Left lung (tissue), 10 donors: ENCODE measurements around the gene CHST4. TPM values are rescaled to one million over a fixed set of nuclear protein-coding genes. Genes with fewer than 3 reads are reported as not detected.
A peak's percentile ranks its signal among the peaks of the same experiment; 100 is the strongest.
"Not testable (repeated sequence)": the region's sequence is repeated elsewhere in the genome, so short reads cannot be mapped to it uniquely, and the experiment has no call there.

Experiments used
- ATAC-seq: fragments of 200-7000 bp; cut with Tn5 transposase; one replicate; pipeline ENCODE4 v1.9.1; 2020; ENCODE audit warnings: moderate library complexity
- DNase-seq, 4 donors: peaks; one replicate each; pipeline ENCODE4 v3.0.0-alpha.2; 2013 to 2020
- H3K27ac ChIP-seq, 2 donors: fragments of 200-600 bp; sonication (generic) in 1 of 2; one replicate each; pipeline versions ENCODE4 v1.5.0 to v1.8.0; 2020 to 2021
- H3K27me3 ChIP-seq, 2 donors: fragments of 200-600 bp; sonication (generic) in 1 of 2; one replicate each; pipeline versions ENCODE4 v1.5.0 to v1.8.0; 2020 to 2021
- H3K36me3 ChIP-seq, 2 donors: fragments of 200-600 bp; sonication (generic) in 1 of 2; one replicate each; pipeline versions ENCODE4 v1.5.0 to v1.8.0; 2020 to 2021
- H3K4me1 ChIP-seq, 2 donors: fragments of 200-600 bp; one replicate each; pipeline ENCODE4 v1.8.0; 2021
- H3K4me3 ChIP-seq, 2 donors: fragments of 200-600 bp; sonication (generic) in 1 of 2; one replicate each; pipeline versions ENCODE4 v1.5.0 to v1.8.0; 2020 to 2021; ENCODE audit warnings: mild to moderate bottlenecking in 1 of 2
- H3K9me3 ChIP-seq, 2 donors: fragments of 200-600 bp; sonication (generic) in 1 of 2; one replicate each; pipeline versions ENCODE4 v1.5.0 to v1.8.0; 2020 to 2021
- CTCF ChIP-seq, 2 donors: fragments of 200-600 bp; sonication (generic) in 1 of 2; IDR thresholded peaks; one replicate each; pipeline versions ENCODE4 v1.5.0 to v1.8.0; 2021; ENCODE audit warnings: antibody characterized with exemption in 2 of 2
- intact Hi-C, 2 donors: fragments of 100-400 bp; cut with DNase I; formaldehyde crosslinking; loops; one replicate each; pipeline versions ENCODE4 v1.11.2 to v1.14.2; 2022
- polyA plus RNA-seq, 6 donors: library from polyadenylated mRNA; unstranded; fragments of 120-200 nt; gene quantifications; one replicate each; pipeline ENCODE4 v1.2.1, GENCODE V29; 2013; ENCODE audit not compliant: insufficient read length in 6 of 6
- total RNA-seq, 2 donors: library from RNA; stranded (reverse); fragmentation: NEBNext Ultra II Directional; extraction: Animal tissue kit (Norgen Biotek cat#: 25700); gene quantifications; one replicate each; pipeline ENCODE4 v1.2.1, GENCODE V29; 2021
- donor health status: DM: no; HTN: yes; CAD: no.
- donor health status: DM: no; HTN: no; CAD: no.

CHST4 gene
- total and polyA plus RNA-seq, 8 donors = 0.07 to 0.26 (median 0.12) TPM; not detected in 3

DNA sequence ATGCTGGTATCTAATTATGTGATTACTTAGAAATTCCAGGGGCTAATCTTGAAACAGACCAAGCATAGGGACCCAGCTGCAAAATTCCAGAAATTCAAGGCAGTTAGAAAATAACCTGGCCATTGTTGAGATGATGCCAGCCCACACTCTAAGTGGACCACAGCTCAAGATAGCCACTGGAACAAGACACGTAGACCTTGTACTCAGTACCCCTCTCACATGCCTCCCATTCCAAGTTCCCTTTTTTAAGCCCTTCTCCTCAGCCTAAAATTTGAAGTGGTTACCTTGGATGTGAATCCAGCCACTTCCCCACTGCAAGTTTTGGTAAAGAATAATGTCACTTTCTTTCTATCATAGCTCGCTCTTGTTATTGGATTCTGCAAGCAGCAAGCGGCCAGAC, 33.0 kb upstream of the CHST4 start:
- Histone ChIP-seq H3K36me3 (no peaks in the 10 kb centered on the region), H3K9me3 (no peaks in the 10 kb centered on the region), H3K4me3 (no peak overlapping the region), H3K27ac (no peak overlapping the region), H3K27me3 (no peaks in the 10 kb centered on the region), H3K4me1 (no peaks in the 10 kb centered on the region)
- no peak for DNase-seq
- ATAC-seq = no peak
- TF ChIP-seq CTCF (IDR thresholded peaks at IDR 0.05) = no peak
- intact Hi-C loops = no loop called here

GRCh38 chr16:71498031-71498430, 28.2 kb upstream of the CHST4 start:
- ATAC-seq = no peak
- no peak for DNase-seq
- no peak for TF ChIP-seq CTCF (IDR thresholded peaks at IDR 0.05)
- Histone ChIP-seq H3K4me3 (no peak overlapping the region), H3K4me1 (no peaks in the 10 kb centered on the region), H3K27ac (no peak overlapping the region), H3K36me3 (no peaks in the 10 kb centered on the region), H3K27me3 (no peaks in the 10 kb centered on the region), H3K9me3 (no peaks in the 10 kb centered on the region)
- intact Hi-C loops = no loop called here

DNA sequence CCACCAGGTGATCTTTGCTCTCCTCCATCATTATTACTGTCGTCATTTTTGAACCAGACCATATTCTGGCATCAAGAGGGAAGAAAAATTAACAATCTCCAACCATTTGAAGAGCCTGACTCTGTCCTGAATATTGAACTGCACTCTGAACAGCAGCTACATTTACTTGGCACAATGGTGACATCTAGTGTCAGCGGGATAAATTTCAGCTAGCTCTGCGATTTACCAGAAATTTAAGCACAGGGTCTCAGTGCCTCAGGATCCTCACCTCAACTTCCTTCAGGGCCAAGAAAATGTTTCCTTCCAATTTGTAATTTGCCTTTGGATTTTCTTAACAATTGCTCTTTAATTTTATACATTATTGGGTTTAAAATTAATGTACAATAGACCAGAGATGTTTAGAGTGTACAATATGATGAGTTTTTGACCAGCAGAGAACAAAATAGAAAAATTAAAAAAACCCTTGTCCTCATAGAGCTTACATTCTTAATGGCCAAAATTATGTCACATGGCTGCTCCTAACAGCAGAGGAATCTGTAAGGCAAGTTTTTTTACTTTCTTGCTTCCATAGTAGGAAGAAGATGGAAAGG, 26.4 kb upstream of the CHST4 start:
- peak in 2 of 4 donors; percentile 36 to 58 for DNase-seq

DNA sequence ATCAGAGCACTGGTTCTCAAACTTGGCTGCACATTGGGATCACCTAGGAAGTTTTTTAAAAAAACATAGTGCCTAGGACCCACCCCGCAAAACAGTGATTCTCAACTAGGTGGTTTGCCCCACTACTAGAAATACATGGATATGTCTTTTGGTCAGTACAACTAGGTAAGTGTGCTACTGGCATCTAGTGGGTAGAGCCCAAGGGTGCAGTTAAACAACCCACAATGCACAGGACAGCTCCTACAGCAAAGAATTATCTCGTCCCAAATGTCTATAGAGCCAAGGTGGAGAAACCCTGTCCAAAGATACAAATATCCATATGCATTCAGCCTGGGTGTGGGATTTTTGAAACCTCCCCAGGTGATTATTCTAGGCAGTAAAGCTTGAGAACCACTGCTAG, 25.3 kb upstream of the CHST4 start:
- H3K4me3 ChIP-seq = no peak overlapping the region
- no peaks in the 10 kb centered on the region for H3K9me3 ChIP-seq
- TF ChIP-seq CTCF (IDR thresholded peaks at IDR 0.05) = no peak
- no peak for ATAC-seq
- no peaks in the 10 kb centered on the region for H3K4me1 ChIP-seq
- no peaks in the 10 kb centered on the region for H3K36me3 ChIP-seq
- no peak for DNase-seq
- intact Hi-C loops = loop anchor here in 1 of 2 donors (5.0 kb wide), 1 partner anchor 84 kb away; no protein-coding TSS in a partner anchor
- no peaks in the 10 kb centered on the region for H3K27me3 ChIP-seq
- H3K27ac ChIP-seq = no peak overlapping the region

More for the DNA sequence above, 26.4 kb upstream of the CHST4 start:
- TF ChIP-seq CTCF (IDR thresholded peaks at IDR 0.05) = peak; percentile 49 to 57
- H3K4me1 ChIP-seq = no peaks in the 10 kb centered on the region
- no peaks in the 10 kb centered on the region for H3K9me3 ChIP-seq
- peak; percentile 82 for ATAC-seq
- no peaks in the 10 kb centered on the region for H3K27me3 ChIP-seq
- intact Hi-C loops = loop anchor here in 1 of 2 donors (5.0 kb wide), 1 partner anchor 83 kb away; no protein-coding TSS in a partner anchor
- H3K27ac ChIP-seq = no peak overlapping the region
- H3K36me3 ChIP-seq = no peaks in the 10 kb centered on the region
- H3K4me3 ChIP-seq = no peak overlapping the region

GRCh38 chr16:71501547-71501946, 24.7 kb upstream of the CHST4 start:
- DNase-seq = no peak
- no peak for TF ChIP-seq CTCF (IDR thresholded peaks at IDR 0.05)
- H3K4me3 ChIP-seq = no peak overlapping the region
- ATAC-seq = no peak
- H3K9me3 ChIP-seq = no peaks in the 10 kb centered on the region
- intact Hi-C loops = loop anchor here in 1 of 2 donors (5.0 kb wide), 1 partner anchor 84 kb away; no protein-coding TSS in a partner anchor
- H3K27me3 ChIP-seq = no peaks in the 10 kb centered on the region
- no peaks in the 10 kb centered on the region for H3K4me1 ChIP-seq
- no peaks in the 10 kb centered on the region for H3K36me3 ChIP-seq
- no peak overlapping the region for H3K27ac ChIP-seq

DNA sequence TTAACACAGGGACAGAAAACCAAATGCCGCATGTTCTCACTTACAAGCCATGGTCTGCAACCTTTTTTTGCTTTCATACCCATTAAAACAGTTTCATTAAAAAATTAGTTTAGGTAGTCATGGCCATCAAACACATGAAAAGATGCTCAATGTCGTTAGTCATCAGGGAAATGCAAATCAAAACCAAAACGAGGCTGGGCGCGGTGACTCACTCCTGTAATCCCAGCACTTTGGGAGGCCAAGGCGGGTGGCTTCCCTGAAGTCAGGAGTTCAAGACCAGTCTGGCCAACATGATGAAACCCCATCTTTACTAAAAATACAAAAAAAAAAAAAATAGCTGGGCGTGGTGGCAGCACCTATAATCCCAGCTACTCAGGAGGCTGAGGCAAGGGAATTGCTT, 22.2 kb upstream of the CHST4 start:
- not testable (repeated sequence) for H3K27me3 ChIP-seq, H3K4me3 ChIP-seq, DNase-seq, H3K36me3 ChIP-seq, H3K4me1 ChIP-seq, H3K9me3 ChIP-seq, H3K27ac ChIP-seq, ATAC-seq
- intact Hi-C loops = loop anchor here in 1 of 2 donors (5.0 kb wide), 1 partner anchor 87 kb away; no protein-coding TSS in a partner anchor
